SK-N-SH (cell line): Measurements from ENCODE around the gene SF3A2. TPM values are rescaled to one million over a fixed set of nuclear protein-coding genes. Genes with fewer than 3 reads are reported as not detected.

Source experiments
- CTCF ChIA-PET: fragments of 300-600, 350-600 bp; formaldehyde crosslinking; extraction: SDS; loops from one replicate; lab custom pipeline; 2021; lab: Yijun Ruan, JAX
- POLR2A ChIA-PET: fragments of 350-600 bp; sonication (Branson Sonifier 250); formaldehyde crosslinking; extraction: SDS; loops from one replicate; lab custom pipeline; 2020; ENCODE audit warnings: antibody characterized with exemption, inconsistent platforms; lab: Yijun Ruan, JAX
- DNase-seq: peaks from one replicate; pipeline ENCODE4 v3.0.0; 2012
- H2AFZ ChIP-seq: fragments of 200-600 bp; sonication (generic); 2 replicates; pipeline ENCODE4 v1.8.1; 2016; ENCODE audit warnings: antibody characterized with exemption, mild to moderate bottlenecking, low read depth
- H3F3A ChIP-seq: fragments of 200-600 bp; sonication (generic); replicated peaks from 2 replicates; pipeline ENCODE3; 2016; ENCODE audit warnings: antibody characterized with exemption, mild to moderate bottlenecking; ENCODE audit not compliant: insufficient read depth
- H3K27ac ChIP-seq, 2 experiments: fragments of 200-500 bp in 1 of 2; fragments of 200-600 bp in 1 of 2; sonication (Bioruptor generic) in 1 of 2; sonication (generic), shearing (Covaris generic) in 1 of 2; 2 replicates each; pipeline versions ENCODE4 v1.5.1 to v1.6.1; 2014 to 2016; ENCODE audit warnings: low read depth in 2 of 2, inconsistent platforms in 1 of 2, low read length in 1 of 2, mild to moderate bottlenecking in 1 of 2, mixed read lengths in 1 of 2
- H3K27me3 ChIP-seq: fragments of 200-600 bp; sonication (generic), shearing (Covaris generic); 2 replicates; pipeline ENCODE4 v1.6.1; 2016; ENCODE audit warnings: mixed run types; ENCODE audit not compliant: insufficient read depth
- H3K36me3 ChIP-seq, 2 experiments: fragments of 200-500 bp in 1 of 2; fragments of 200-600 bp in 1 of 2; sonication (Bioruptor generic) in 1 of 2; sonication (generic) in 1 of 2; replicated peaks in 1 of 2; 2 replicates each; pipeline versions ENCODE3 to v1.5.1; 2014 to 2016; ENCODE audit warnings: low read length in 1 of 2, mild to moderate bottlenecking in 1 of 2; ENCODE audit not compliant: insufficient read depth in 2 of 2, control insufficient read depth in 1 of 2
- H3K4me1 ChIP-seq, 2 experiments: fragments of 200-500 bp in 1 of 2; fragments of 200-600 bp in 1 of 2; sonication (Bioruptor generic) in 1 of 2; sonication (generic), shearing (Covaris generic) in 1 of 2; 2 replicates each; pipeline versions ENCODE4 v1.5.1 to v1.6.1; 2014 to 2016; ENCODE audit warnings: low read depth in 1 of 2, low read length in 1 of 2, mixed run types in 1 of 2; ENCODE audit not compliant: insufficient read depth in 2 of 2, control insufficient read depth in 1 of 2
- H3K4me2 ChIP-seq: fragments of 200-600 bp; sonication (generic), shearing (Covaris generic); 2 replicates; pipeline ENCODE4 v1.6.1; 2017; ENCODE audit warnings: mixed run types
- H3K4me3 ChIP-seq, 2 experiments: fragments of 200-500 bp in 1 of 2; fragments of 200-600 bp in 1 of 2; sonication (Bioruptor generic) in 1 of 2; sonication (generic), shearing (Covaris generic) in 1 of 2; 2 replicates each; pipeline versions ENCODE4 v1.5.1 to v1.8.1; 2014 to 2016; ENCODE audit warnings: low read depth in 2 of 2, inconsistent platforms in 1 of 2, low read length in 1 of 2, mild to moderate bottlenecking in 1 of 2, mixed read lengths in 1 of 2, moderate library complexity in 1 of 2
- H3K79me2 ChIP-seq: fragments of 200-600 bp; sonication (generic); 2 replicates; pipeline ENCODE4 v1.8.1; 2017; ENCODE audit warnings: mild to moderate bottlenecking; ENCODE audit not compliant: insufficient read depth
- H3K9ac ChIP-seq: fragments of 200-600 bp; sonication (generic); 2 replicates; pipeline ENCODE4 v1.6.1; 2017; ENCODE audit warnings: mixed run types
- H3K9me2 ChIP-seq: fragments of 200-600 bp; sonication (generic); 2 replicates; pipeline ENCODE4 v1.6.1; 2017; ENCODE audit warnings: mixed run types
- H3K9me3 ChIP-seq: fragments of 200-600 bp; sonication (generic); 2 replicates; pipeline ENCODE4 v1.6.1; 2017; ENCODE audit warnings: mixed run types, mild to moderate bottlenecking, moderate library complexity
- H4K20me1 ChIP-seq: fragments of 200-600 bp; sonication (generic); 2 replicates; pipeline ENCODE4 v1.6.1; 2017; ENCODE audit warnings: mild to moderate bottlenecking, mixed run types; ENCODE audit not compliant: insufficient read depth
- ELF1 ChIP-seq: IDR thresholded peaks from 2 replicates; pipeline ENCODE4 v1.4.0; 2012
- FOSL2 ChIP-seq: IDR thresholded peaks from 2 replicates; pipeline ENCODE4 v1.4.0; 2012; ENCODE audit warnings: low read depth, mild to moderate bottlenecking, moderate library complexity, borderline replicate concordance
- FOXM1 ChIP-seq: IDR thresholded peaks from 2 replicates; pipeline ENCODE4 v1.4.0; 2012; ENCODE audit warnings: low read depth, mild to moderate bottlenecking
- JUND ChIP-seq: IDR thresholded peaks from 2 replicates; pipeline ENCODE4 v1.4.0; 2012
- MXI1 ChIP-seq: IDR thresholded peaks from 2 replicates; pipeline ENCODE4 v1.6.1; 2012; ENCODE audit warnings: mild to moderate bottlenecking, low read depth, low read length, improper control_type of control experiment
- NFIC ChIP-seq: IDR thresholded peaks from 2 replicates; pipeline ENCODE4 v1.4.0; 2012; ENCODE audit warnings: borderline replicate concordance
- POLR2AphosphoS5 ChIP-seq: IDR thresholded peaks from 2 replicates; pipeline ENCODE4 v1.6.1; 2012; ENCODE audit warnings: low read depth, low read length
- RCOR1 ChIP-seq: fragments of 150-350 bp; IDR thresholded peaks from 2 replicates; pipeline ENCODE4 v1.6.1; 2017; ENCODE audit warnings: antibody characterized with exemption, low read length
- REST ChIP-seq: IDR thresholded peaks from 2 replicates; pipeline ENCODE4 v1.6.1; 2012; ENCODE audit warnings: mild to moderate bottlenecking, low read depth, low read length, moderate library complexity
- RXRA ChIP-seq: IDR thresholded peaks from 2 replicates; pipeline ENCODE4 v1.4.0; 2012; ENCODE audit warnings: low read depth, mild to moderate bottlenecking, borderline replicate concordance
- SMC3 ChIP-seq: IDR thresholded peaks from 2 replicates; pipeline ENCODE4 v1.6.1; 2012; ENCODE audit warnings: low read depth, low read length, improper control_type of control experiment
- USF1 ChIP-seq: IDR thresholded peaks from 2 replicates; pipeline ENCODE4 v1.4.0; 2012; ENCODE audit warnings: low read depth, borderline replicate concordance
- ZBTB33 ChIP-seq: IDR thresholded peaks from 2 replicates; pipeline ENCODE4 v1.4.0; 2012; ENCODE audit warnings: low read depth, borderline replicate concordance
- WGBS: methylation state at CpG from one replicate; pipeline ENCODE4 v1.1.6; 2017; ENCODE audit warnings: low lambda C conversion rate; 5-methylcytosine and 5-hydroxymethylcytosine counted together
- polyA plus RNA-seq, 3 experiments: library from polyadenylated mRNA; depleted of rRNA; stranded (reverse); fragments of >200 nt; gene quantifications; 2 replicates each; pipeline ENCODE4 v1.2.3, GENCODE V29; 2012
- TF ChIP-seq, protein P1 (sequence below): fragments of 150-350 bp; IDR thresholded peaks from 2 replicates; pipeline ENCODE4 v1.6.1; 2016; ENCODE audit warnings: mild to moderate bottlenecking, low read depth, low read length
- TF ChIP-seq, protein P2 (sequence below): IDR thresholded peaks from 2 replicates; pipeline ENCODE4 v1.4.0; 2012; ENCODE audit warnings: low read depth
- TF ChIP-seq, protein P3 (sequence below): fragments of 200-600 bp; sonication (generic); IDR thresholded peaks from 2 replicates; pipeline ENCODE4 v1.6.1; 2017; ENCODE audit warnings: antibody characterized with exemption, mild to moderate bottlenecking, moderate library complexity

The SF3A2 gene
- polyA plus RNA-seq, 1 of the 3 experiments (the other 2 are of a cell fraction): 55.8 TPM

DNA sequence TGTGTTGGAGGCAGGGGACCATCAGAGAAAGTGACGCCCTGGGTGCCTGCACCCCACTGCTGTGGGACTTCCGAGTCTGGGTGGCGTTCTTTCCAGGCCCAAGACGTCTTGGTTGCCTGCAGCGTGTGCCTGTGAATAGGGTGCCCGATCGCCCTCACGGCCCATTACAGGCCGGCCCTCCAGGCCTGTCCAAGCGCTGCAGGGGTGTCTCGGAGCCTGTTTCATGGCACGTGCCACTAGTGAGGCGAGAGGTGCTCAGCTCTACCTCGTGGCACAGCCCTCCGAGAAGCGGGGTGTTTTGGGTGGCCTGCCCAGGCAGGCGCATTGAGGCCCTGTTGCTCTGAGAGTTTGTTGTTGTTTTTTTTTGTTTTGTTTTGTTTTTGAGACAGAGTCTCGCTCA is 42.8 kb upstream of the SF3A2 start:
- Histone ChIP-seq H2AFZ (no peak overlapping the region), H3K4me2 (no peak overlapping the region), H3K9me2 (no peaks in the 10 kb centered on the region), H3K9me3 (no peaks in the 10 kb centered on the region), H3K27ac (no peak overlapping the region), H3K79me2 (peaks cover 43% of the 10 kb centered on the region), H3F3A (no peaks in the 10 kb centered on the region), H3K36me3 (peaks cover 0 to 40% of the 10 kb centered on the region in 2 experiments), H3K4me3 (no peak overlapping the region), H3K9ac (no peak overlapping the region), H4K20me1 (peaks cover 25% of the 10 kb centered on the region), H3K27me3 (no peaks in the 10 kb centered on the region), H3K4me1 (no peaks in the 10 kb centered on the region; a peak in 1 of 4 replicates)
- 93% methylated on average over 7 of the region's 18 CpGs for WGBS
- ChIA-PET CTCF (no interaction called here), POLR2A (no interaction called here)
- no peak for DNase-seq
- TF ChIP-seq REST (no peak), USF1 (no peak), ELF1 (no peak), RXRA (no peak), SMC3 (no peak), NFIC (no peak), RCOR1 (no peak), FOSL2 (no peak), MXI1 (no peak), POLR2AphosphoS5 (no peak), JUND (no peak), FOXM1 (no peak), ZBTB33 (no peak)
- TF ChIP-seq, protein P1, sequence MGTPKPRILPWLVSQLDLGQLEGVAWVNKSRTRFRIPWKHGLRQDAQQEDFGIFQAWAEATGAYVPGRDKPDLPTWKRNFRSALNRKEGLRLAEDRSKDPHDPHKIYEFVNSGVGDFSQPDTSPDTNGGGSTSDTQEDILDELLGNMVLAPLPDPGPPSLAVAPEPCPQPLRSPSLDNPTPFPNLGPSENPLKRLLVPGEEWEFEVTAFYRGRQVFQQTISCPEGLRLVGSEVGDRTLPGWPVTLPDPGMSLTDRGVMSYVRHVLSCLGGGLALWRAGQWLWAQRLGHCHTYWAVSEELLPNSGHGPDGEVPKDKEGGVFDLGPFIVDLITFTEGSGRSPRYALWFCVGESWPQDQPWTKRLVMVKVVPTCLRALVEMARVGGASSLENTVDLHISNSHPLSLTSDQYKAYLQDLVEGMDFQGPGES: no peak
- TF ChIP-seq, protein P2, sequence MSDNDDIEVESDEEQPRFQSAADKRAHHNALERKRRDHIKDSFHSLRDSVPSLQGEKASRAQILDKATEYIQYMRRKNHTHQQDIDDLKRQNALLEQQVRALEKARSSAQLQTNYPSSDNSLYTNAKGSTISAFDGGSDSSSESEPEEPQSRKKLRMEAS: no peak
- TF ChIP-seq, protein P3, sequence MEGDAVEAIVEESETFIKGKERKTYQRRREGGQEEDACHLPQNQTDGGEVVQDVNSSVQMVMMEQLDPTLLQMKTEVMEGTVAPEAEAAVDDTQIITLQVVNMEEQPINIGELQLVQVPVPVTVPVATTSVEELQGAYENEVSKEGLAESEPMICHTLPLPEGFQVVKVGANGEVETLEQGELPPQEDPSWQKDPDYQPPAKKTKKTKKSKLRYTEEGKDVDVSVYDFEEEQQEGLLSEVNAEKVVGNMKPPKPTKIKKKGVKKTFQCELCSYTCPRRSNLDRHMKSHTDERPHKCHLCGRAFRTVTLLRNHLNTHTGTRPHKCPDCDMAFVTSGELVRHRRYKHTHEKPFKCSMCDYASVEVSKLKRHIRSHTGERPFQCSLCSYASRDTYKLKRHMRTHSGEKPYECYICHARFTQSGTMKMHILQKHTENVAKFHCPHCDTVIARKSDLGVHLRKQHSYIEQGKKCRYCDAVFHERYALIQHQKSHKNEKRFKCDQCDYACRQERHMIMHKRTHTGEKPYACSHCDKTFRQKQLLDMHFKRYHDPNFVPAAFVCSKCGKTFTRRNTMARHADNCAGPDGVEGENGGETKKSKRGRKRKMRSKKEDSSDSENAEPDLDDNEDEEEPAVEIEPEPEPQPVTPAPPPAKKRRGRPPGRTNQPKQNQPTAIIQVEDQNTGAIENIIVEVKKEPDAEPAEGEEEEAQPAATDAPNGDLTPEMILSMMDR: no peak
